GM12865 (cell line): ENCODE data around the gene MORN4.

Experiments
- DNase-seq: peaks from one replicate; pipeline ENCODE4 v3.0.0; 2010; ENCODE audit warnings: low read depth
- H3K4me3 ChIP-seq: 2 replicates; pipeline ENCODE4 v1.5.1; 2011; ENCODE audit warnings: mild to moderate bottlenecking, low read depth, low read length, control low read depth
- TF ChIP-seq, protein P1 (sequence below): IDR thresholded peaks from 2 replicates; pipeline ENCODE4 v1.5.1; 2011; ENCODE audit warnings: low read length, control low read depth, low read depth, inconsistent platforms; ENCODE audit not compliant: insufficient read depth; ENCODE audit errors: missing control alignments

MORN4 gene

DNA sequence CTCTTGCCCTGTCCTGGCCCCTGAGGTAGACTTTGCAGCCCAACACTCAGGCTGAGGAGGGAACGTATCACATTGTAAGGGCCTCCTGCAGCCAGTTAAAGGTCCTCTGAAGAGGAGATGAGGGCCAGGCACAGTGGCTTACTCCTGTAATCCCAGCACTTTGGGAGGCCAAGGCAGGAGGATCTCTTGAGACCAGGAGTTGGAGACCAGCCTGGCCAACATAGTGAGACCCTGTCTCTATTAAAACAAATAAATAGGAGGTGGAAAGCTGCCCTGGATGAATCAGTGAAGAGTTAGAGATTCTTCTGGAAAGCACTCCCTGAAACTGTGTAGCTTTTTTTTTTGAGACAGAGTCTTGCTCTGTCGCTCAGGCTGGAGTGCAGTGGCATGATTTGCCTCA is 46.1 kb downstream of the MORN4 start:
- TF ChIP-seq, protein P1, sequence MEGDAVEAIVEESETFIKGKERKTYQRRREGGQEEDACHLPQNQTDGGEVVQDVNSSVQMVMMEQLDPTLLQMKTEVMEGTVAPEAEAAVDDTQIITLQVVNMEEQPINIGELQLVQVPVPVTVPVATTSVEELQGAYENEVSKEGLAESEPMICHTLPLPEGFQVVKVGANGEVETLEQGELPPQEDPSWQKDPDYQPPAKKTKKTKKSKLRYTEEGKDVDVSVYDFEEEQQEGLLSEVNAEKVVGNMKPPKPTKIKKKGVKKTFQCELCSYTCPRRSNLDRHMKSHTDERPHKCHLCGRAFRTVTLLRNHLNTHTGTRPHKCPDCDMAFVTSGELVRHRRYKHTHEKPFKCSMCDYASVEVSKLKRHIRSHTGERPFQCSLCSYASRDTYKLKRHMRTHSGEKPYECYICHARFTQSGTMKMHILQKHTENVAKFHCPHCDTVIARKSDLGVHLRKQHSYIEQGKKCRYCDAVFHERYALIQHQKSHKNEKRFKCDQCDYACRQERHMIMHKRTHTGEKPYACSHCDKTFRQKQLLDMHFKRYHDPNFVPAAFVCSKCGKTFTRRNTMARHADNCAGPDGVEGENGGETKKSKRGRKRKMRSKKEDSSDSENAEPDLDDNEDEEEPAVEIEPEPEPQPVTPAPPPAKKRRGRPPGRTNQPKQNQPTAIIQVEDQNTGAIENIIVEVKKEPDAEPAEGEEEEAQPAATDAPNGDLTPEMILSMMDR: no peak

DNA sequence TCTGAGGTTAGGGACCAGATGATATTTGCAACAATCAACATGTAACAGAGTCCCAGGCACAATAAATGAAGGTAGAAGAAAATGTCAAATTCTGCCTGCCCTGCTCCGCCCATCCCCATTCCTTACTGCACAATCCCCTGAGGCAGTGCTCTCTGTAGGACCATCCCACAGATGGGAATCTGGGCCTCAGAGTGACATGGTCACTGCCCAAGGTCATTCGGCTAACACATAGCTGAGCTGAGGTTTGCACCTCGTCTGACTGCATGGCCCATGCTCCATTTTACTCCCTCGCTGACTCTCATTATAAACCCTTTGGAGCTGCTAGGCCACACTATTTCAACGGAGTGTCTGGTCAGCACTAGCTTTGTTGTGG is 47.9 kb downstream of the MORN4 start:
- H3K4me3 ChIP-seq: no peak overlapping the region
- TF ChIP-seq, protein P1: no peak
- DNase-seq: no peak

More for the DNA sequence above, 46.1 kb downstream of the MORN4 start:
- H3K4me3 ChIP-seq: no peak overlapping the region
- no peak for DNase-seq

DNA sequence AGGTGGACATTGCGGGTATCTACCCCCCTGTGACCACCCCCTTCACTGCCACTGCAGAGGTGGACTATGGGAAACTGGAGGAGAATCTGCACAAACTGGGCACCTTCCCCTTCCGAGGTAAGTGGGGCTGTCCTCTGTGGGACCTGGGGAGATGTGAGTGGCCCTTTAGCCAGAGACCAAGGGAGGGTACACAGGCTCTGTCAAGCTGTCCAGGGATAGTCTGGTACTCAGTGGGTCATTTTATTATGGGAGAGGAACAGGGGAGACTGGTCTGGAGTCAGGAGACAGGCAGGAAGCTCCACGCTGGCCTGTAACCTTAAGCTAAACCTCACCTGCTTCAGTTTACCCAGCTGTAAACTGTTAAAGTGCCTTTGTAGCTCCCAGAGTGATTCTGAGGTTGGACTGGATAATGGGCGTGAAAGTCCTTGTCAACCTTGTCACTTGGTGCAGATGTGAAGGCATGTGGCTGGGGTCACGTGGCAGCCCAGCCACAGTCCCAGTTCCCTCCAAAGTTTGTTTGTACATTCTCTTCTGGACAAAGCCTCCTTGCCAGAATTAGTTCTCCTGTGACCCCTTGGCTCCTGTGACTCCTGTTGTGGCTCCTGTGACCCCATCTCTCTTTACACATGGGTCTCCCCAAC is 48.4 kb downstream of the MORN4 start:
- H3K4me3 ChIP-seq: no peak overlapping the region
- DNase-seq: no peak

DNA sequence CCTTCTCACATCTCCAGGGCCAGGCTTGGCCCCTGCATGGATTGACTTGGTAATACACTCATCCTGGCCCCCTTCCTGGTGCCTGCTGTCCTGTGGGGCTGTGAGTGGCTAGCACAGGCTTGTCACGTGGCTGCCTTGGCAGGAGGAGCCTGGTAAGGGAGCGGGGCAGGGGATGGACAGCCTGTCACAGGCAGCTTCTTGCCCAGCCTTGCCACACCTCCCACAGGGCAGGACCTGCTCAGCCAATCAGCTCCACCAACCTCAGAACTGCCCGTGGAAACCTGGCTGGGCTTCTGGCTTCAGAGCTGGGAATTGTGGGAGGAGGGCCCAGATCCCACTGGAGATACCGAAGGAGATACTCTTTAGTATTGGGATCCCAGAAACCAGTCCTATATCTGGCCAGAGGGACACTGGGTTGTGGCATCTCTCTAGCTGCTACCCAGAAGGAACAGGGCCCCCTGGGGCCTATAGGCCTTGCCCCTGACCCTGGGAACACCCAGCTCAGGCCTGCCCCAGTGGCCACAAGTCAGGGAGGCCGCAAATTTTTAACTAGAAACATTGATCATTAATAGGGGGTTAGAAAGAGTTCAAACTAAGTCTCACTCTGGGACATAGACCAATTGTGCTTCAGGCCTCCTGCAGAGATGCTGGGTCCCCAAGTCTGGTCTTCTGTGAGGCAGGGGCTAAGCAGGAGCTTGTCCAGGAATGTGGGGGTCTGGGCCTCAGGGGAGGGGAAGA is 49.1 kb downstream of the MORN4 start, which contains the start of gene HOGA1:
Gene HOGA1, plus strand, starts transcription at position 330 of the 738 bp plus-strand sequence. Its CDS starts 315 bp downstream, at position 645.
- TF ChIP-seq, protein P1: no peak
- no peak within 1 kb of the TSS for H3K4me3 ChIP-seq
- DNase-seq: peak; percentile 38

More for the DNA sequence above, 48.4 kb downstream of the MORN4 start:
- TF ChIP-seq, protein P1: no peak

DNA sequence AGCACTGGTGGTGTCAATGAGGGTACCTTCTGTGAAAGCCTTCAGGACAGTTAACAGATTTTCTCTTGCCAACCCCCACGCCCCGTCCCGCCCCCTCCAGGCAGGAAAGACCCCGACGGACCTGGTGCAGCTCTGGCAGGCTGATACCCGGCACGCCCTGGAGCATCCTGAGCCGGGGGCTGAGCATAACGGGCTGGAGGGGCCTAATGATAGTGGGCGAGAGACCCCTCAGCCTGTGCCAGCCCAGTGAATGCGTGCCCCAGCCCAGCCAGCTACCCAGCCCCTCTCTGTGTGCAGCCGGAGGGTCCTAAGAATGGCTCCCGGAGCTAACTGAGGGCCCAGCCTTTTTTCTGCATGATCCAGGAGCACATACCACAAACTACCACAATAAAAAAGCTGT is 49.8 kb downstream of the MORN4 start:
- H3K4me3 ChIP-seq: no peak overlapping the region
- no peak for DNase-seq
- TF ChIP-seq, protein P1: no peak

DNA sequence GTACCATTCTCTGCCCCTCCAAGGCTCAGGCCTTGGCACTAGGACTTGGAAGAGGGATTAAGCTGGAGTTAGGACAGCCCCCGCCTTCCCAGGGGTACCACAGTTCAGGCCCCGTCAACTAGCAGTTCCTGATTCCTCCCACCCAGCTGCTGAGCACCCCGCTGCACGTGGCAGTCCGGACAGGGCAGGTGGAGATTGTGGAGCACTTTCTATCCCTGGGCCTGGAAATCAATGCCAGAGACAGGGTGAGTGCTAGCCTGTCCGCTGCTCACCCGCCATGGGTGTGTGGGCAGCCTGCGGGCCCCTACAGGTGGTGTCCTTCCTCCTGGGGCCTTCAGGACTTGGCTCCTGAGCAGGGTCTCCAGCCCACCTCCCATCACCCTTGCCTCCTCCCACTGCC is 51.1 kb downstream of the MORN4 start:
- DNase-seq: no peak
- TF ChIP-seq, protein P1: no peak
- H3K4me3 ChIP-seq: no peak overlapping the region
